ENCODE data around the gene GMCL2.
"Not testable (repeated sequence)": the region's sequence is repeated elsewhere in the genome, so short reads cannot be mapped to it uniquely, and the experiment has no call there.

GMCL2 gene

DNA sequence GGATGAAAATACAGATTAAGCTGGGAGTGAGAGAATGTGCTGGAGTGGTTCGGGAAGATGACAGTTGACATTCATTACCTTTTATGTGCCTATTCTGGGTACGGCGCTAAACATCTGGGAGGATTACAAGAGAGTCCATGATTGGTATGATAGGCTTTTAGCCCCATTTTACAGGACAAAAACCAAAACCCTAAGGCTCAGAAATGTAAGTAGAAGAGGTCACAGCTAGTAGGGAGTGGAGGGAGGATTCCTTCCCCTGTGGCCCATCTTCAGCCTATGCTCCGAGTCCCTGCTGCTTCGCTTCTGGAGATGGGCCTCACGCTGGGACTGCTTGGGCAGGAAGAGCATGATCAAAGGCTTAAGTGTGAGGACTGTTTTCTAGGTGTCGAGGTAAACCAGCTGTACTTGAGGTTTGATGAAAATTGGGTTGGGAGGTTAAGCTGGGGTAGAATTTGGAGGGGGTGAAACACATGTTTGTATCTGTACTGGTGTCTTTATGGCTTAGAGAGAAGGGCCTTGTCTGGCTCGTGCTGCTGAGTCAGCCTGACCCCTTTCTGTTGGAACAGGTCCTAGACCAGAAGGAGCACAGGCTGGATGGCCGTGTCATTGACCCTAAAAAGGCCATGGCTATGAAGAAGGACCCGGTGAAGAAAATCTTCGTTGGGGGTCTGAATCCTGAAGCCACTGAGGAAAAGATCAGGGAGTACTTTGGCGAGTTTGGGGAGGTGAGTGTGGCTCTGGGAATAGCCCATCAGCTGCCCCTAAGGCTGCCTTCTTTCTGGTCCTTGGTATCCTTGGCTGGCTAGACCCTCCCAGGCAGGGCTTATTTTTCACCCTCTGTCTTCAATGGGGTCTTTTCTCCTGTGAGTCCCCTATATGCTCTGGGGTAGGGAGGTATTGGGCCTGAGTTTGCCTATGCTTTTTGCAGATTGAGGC lies 19.3 kb upstream of the GMCL2 start:
- DNase-seq (ENCODE audit: low read depth in 2 of 2), result no peak

DNA sequence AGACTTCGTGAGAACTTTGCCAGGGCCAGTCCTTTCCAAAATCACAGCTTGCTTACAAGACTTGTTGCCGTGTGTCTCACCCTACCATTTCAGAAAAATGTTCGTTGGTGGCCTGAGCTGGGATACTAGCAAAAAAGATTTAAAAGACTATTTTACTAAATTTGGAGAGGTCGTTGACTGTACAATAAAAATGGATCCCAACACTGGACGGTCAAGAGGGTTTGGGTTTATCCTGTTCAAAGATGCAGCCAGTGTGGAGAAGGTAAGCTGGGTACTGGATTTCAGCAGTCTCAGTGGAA lies 18.5 kb upstream of the GMCL2 start:
- no peak for DNase-seq (ENCODE audit: low read depth in 2 of 2)

DNA sequence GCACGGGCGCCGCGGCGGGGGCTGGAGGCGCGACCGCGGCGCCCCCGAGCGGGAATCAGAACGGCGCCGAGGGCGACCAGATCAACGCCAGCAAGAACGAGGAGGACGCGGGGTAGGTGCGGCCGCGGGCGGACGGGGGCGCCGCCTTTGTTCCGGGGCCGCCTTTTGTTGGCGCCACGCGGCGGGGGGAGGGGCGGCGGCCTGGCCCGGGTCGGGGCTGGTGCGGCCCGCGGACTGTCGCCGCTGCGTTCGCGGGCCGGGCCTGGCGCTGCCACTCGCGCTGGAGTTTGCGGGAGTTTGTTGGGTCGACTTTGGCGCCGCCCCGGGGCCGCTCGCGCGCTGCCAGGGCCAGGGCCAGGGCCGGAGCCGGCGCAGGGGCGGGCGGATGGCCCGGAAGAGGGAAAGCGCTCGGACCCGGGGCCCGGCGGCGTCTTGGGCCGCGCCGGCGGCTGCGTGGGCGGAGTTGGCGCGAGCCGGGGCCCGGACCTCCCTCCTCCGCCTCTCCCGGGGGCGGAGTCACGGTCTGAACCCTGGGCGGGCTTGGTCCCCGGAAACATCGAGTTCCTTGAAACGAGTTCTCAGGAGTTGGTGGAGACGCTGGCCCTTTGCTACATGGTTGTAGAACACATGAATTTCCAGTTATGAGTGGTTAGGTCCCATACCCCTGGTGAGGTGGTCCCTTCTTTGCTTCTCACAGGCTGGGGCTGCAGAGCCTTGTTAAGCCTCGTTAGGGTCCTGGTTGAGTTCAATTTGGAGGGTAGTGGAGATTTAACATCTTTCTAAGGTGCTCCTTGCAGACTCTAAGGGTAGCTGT lies 18.0 kb upstream of the GMCL2 start:
- peak; percentile 47 to 54 for DNase-seq (ENCODE audit: low read depth in 2 of 2)

DNA sequence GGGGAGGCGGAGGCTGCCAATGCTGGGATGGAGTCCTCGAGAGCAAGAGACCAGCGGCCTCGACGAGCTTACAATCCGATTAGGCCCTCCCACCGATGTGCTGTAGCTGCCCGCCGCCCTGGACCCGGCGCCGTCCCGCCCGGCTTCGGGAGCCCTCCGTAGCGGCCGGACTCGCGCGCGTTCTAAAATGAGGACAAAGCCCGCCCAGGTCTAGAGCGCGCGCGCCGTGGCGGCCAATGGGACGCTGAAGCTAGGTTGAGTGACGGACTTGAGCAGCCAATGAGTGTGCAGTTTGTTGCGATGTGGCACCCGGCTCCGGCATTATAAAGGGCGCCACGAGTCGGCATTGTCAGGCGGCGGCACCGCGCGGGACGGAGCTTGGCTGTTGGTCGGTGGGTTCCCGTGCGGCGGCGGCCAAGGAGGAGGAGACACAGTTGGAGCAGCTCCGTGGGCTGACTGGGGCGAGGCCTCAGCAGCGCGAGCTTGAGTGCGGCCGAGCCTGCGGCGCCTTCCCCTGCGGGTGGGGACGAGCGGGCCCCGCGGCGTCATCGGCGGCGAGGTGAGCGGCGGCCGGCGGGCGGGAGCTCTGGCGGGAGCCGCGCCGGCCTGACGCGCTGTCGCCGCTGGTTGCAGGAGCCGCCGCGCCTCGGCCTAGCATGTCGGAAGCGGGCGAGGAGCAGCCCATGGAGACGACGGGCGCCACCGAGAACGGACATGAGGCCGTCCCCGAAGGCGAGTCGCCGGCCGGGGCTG lies 17.2 kb upstream of the GMCL2 start, which contains the start of gene HNRNPAB:
Gene HNRNPAB, plus strand, starts transcription at position 352 of the 753 bp plus-strand sequence. Its CDS starts 305 bp downstream, at position 657.
- peak; percentile 92 to 94 for DNase-seq (ENCODE audit: low read depth in 2 of 2)

DNA sequence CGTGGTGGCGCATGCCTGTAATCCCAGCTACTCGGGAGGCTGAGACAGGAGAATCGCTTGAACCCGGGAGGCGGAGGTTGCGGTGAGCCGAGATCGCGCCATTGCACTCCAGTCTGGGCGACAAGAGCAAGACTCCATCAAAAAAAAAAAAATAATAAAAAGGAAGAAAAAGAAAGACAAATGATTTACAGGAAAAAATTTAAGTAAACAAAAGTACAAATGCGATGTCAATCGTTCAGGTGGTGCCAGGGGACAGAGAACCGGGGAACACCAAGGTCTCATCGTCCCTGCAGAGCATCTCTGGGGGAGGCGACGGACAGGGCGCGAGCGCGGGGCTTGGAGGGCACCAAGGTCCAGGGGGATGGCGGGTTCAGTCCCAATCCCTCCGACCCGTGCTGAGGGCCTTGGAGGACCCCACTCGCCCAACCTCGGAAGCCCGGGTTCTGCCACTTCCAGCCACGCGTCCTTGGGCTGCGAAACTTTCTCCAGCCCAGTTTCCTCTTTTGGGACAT lies 16.6 kb upstream of the GMCL2 start:
- no peak for DNase-seq (ENCODE audit: low read depth in 2 of 2)

DNA sequence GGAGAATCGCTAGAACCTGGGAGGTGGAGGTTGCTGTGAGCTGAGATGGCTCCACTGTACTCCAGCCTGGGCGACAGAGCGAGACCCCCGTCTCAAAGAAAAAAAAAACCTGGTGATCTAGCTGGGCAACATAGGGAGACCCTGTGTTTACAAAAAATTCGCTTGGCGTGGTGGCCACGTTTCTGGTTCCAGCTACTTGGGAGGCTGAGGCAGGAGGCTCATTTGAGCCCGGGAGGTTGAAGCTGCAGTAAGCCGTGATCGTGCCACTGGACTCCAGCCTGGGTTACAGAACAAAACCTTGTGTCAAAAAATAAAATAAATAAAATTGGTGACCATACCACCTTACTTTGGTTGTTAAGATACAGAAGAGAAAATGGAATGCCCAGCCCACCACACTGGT lies 15.4 kb upstream of the GMCL2 start:
- DNase-seq (ENCODE audit: low read depth in 2 of 2), result no peak

DNA sequence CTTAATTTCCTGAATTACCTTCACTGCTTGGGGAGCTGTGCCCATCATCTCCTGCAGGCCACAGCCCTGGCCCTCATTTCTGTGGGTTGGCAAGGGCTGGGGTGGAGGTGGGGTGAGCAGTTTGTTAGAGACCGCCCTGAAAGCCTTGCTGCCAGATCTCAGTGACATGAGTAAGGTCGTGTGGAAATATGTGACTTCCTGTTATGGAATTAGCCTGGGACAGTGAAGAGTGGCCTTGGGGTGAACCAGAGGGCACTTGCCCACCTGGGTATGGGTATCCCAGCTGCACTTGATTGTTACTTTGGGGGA lies 14.7 kb upstream of the GMCL2 start:
- DNase-seq (ENCODE audit: low read depth in 2 of 2), result no peak

DNA sequence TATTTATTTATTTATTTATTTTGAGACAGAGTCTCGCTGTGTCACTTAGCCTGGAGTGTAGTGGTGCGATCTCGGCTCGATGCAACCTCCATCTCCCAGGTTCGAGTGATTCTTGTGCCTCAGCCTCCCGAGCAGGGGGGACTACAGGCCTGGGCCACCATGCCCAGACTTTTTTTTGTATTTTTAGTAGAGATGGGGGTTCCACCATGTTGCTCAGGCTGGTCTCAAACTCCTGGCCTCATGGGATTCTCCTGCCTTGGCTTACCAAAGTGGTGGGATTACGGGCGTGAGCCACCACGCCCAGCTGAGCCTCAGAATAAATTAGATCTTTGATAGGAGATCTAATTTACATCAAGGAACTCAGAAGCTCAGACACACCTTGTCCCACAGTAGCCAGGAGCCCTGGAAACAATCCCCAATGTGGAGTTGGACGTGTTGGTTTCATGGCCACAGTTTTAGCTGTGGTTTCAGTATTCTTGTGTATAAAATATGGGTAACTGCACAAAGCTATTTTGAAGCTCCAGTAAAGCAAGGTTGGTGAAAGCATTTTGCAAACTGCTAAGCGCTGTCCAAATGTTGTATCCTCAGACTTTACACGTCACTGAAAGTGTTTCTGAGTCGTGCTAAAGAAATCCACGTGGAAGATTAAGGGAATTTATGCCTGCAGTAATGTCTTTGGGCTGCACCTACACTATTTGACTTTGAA lies 14.2 kb upstream of the GMCL2 start:
- DNase-seq (ENCODE audit: low read depth in 2 of 2), result no peak

DNA sequence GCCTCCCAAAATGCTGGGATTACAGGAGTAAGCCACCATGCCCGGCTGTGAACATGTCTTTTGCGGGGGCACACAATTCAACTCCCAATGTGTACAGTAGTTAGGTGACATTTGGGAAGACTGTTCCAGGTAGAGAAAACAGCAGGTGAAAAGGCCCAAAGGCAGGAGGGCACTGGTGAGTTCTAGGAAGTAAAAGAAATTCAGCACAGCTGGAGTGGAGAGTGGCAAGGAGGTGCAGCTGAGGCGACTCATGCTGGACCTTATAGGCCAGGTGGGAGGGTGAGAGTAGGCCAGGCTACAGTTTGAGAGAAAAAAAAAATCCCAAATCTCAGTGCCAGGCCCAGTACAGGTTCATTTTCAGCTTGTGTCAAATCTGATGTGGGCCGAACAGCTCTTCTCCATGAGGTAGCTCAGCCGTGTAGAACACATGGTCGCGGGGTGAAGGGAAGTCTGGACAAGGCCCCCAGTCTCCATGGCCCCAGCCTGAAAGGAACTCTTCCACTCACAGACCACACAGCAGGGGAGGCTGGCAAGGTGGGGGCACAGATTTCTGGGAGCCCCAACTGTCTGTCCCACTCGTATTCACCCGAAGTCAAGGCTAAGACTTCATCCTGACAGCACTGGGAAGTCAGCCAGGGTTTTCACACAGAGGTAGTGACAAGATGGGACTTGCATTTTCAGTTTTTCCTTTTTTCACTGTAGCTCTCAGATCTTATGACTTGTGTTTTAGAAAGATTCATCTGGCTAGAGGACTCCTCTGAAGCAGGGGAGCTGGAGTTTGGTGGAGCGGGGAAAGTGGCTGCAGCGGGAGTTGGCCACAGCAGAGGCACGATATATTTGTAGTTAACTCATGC lies 12.6 kb upstream of the GMCL2 start:
- DNase-seq (ENCODE audit: low read depth in 2 of 2), result no peak

DNA sequence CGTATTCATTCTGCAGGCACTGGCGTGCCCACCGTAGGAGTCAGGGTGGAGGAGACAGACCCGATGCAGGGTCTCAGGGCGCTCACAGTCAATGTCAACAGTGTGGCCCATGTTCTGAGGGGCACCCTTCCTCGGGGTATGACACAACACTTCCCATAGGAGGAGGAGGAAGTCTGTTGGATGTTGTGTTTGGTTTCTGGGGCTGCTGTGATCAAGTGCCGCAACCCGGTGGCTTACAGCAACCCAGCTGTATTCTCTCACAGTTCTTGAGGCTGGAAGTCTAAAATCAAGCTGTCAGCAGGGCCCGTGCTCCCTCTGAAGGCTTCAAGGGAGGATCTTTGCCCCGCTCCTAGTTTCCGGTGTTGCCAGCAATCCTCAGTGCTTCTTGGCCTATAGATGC lies 11.5 kb upstream of the GMCL2 start:
- DNase-seq (ENCODE audit: low read depth in 2 of 2), result no peak

DNA sequence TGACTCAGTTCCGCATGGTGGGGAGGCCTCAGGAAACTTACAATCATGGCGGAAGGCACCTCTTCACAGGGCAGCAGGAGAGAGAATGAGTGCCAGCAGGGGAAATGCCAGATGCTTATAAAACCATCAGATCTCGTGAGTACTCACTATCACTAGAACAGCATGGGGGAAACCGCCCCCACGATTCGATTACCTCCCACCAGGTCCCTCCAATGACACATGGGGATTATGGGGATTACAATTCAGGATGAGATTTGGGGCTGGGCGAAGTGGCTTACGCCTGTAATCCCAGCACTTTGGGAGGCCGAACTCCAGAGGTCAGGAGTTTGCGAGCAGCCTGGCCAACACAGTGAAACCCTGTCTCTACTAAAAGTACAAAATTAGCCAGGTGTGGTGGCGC lies 11.0 kb upstream of the GMCL2 start:
- DNase-seq (ENCODE audit: low read depth in 2 of 2), result not testable (repeated sequence)

DNA sequence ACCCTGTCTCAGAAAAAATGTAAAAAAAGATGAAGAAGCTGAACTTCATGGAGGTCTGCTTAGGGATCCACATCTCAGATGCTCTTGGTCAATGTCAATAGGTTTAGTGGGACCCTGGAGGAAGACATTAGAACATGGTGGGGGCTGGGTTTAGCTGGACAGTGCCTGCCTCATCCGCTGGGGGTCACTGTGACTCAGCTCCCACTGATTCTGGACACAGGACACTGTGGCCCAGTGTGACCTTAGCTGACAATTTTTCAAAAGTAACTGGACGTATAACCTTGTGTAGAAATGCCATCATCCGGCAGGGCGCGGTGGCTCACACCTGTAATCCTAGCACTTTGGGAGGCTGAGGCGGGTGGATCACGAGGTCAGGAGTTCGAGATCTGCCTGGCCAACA lies 9.8 kb upstream of the GMCL2 start:
- DNase-seq (ENCODE audit: low read depth in 2 of 2), result no peak

DNA sequence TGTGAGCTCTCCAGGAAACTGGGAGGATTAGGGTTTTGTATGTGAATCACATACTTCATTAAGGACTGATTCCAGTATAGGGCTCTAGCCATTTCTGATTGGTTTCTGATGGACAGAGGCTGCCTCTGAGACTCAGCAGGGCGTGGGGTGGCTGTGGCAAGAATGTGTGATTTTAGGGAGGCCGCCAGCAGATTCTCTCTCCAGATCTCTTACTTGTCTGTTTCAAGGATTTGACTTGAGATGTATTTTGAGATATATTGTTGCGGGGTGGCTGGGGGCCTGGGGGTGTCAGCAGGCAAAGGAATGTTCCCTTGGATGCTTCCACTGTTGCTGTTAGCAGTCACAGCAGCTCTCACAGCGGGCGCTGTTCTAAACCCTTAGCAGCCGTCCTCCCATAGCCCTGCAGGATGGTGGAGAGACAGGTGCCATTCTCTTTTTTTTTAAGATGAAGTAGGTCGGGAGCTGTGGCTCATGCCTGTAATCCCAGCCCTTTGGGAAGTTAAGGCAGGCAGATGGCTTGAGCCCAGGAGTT lies 9.2 kb upstream of the GMCL2 start:
- no peak for DNase-seq (ENCODE audit: low read depth in 2 of 2)

DNA sequence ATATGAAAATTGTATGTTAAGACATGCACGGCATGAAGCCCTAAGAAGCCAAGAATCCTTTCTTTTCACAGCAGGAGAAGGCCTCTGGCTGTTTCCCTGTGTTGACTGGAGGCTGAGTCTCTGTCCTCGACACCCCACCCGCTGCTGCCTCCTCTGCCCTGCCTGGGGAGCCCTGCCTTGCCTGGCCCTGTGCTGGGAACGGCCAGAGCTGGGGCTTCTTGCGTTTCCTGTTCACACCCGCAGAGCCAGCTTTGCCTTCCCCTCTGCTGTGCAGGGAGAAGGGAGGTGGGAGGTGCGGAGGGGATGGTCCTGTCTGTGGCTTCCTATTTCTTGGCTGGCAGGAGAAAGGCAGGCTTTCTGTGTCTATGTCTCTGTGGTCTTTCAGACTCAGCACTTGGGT lies 6.9 kb upstream of the GMCL2 start:
- no peak for DNase-seq (ENCODE audit: low read depth in 2 of 2)

DNA sequence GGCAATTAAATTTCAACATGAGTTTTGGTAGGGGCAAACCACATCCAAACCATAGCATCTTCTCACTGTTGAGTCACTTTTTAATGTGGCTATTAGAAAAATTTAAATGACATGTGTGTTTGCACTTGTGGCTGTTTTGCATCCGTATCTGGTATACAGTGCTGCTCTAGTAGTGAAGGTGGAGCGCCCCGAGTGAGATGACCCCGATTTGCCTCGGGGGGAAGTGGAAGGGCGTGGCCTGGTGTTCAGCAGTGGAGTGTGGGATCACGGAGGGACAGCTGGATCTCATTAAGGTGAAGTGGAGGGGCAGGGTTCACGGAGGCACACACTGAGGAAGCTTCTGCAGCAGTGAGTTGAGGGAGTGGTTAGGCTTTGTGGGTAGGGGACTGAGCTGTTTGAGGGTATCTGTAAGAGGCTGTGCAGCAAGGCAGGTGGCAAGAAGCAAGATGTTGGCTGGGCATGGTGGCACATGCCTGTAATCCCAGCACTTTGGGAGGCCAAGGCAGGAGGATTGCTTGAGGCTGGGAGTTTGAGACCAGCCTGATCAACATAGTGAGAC lies 6.2 kb upstream of the GMCL2 start:
- no peak for DNase-seq (ENCODE audit: low read depth in 2 of 2)

DNA sequence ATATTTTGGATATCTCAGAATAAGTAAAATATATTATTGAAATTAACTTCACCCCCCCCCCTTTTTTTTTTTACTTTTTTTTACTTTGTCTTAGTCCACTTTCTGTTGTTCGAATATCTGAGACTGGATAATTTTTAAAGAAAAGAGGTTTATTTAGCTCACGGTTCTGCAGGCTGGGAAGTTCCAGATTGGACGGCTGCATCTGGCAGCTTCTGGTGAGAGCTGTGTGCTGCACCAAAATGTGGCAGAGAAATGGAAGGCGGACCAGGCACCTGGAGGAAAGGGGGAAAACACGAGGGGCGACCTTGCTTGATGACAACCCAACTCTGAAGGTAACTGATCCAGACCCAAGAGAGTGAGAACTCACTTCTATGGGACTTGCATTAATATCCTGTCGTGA lies 5.6 kb upstream of the GMCL2 start:
- no peak for DNase-seq (ENCODE audit: low read depth in 2 of 2)

DNA sequence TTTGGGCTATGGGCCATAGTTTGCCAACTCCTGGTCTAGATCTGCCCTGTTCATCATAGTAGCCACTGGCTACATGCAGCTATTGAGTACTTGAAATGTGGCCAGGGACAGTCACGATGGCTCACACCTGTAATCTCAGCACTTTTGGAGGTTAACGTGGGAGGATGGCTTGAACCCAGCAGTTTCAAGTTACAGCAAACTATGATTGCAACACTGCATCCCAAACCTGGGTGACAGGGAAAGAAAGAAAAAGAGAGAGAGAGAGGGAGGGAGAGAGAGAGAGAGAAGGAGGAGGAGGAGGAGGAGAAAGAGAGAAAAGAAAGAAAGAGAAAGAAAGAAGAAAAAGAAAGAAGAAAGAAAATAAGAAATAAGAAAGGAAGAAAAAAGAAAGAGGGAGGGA lies 5.1 kb upstream of the GMCL2 start:
- DNase-seq (ENCODE audit: low read depth in 2 of 2), result no peak

DNA sequence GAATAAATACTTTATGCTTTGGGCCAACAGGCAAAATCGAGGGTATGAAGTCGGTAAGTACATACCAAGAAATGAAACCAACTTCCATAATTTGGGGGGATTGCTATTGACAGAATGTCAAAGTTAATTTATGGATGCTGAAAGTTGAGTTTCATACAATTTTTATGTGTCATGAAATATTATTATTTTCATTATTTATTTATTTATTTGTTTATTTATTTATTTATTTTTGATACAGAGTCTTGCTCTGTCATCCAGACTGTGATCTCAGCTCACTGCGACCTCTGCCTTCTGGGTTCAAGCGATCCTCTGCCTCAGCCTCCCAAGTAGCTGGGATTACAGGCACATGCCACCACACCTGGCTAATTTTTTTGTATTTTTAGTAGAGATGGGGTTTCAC lies 4.5 kb upstream of the GMCL2 start:
- no peak for DNase-seq (ENCODE audit: low read depth in 2 of 2)

DNA sequence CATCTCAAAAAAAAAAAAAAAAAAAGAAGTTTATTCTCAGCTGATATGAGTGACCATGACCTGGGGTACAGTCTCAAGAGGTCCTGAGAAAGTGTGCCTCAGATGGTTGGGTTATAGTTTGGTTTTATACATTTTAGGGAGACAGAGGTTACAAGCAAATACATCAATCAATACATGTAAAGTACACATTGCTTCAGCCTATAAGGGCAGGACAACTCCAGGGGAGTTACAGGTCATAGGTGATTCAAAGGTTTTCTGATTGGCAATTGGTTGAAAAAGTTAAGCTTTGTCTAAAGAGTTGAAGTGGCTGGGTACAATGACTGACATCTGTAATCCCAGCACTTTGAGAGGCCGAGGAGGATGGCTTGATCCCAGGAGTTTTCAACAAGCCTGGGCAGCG lies 2.3 kb upstream of the GMCL2 start:
- DNase-seq (ENCODE audit: low read depth in 2 of 2), result no peak

DNA sequence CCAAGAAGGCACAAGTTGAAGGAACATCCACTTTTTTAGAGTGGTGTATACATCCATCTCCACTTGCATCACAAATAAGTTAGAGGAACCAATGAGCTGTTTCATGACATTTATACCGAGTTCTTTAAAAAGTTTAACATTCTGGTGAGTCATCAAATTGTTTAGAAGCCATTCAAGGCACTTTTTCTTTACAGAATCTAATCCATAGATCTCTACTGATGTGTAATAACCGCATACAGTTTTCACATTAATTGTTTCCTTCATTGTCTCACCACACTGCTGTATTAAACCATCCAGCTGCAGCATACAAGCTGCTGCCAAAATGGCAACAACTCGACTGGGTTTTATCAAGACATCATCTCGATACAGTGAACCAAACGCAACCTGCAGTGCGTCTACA lies 744 bp downstream of the GMCL2 start:
- DNase-seq (ENCODE audit: low read depth in 2 of 2), result no peak
